Activated T-cell treated with anti-CD3 and anti-CD28 coated beads, Interleukin-2, amount 50 U/mL, for 24 hours (primary cell): ENCODE measurements around the gene HIVEP3.

Source experiments
- DNase-seq: peaks from one replicate; pipeline ENCODE4 v3.0.0-alpha.2; 2020
- H3K27ac Mint-ChIP-seq: 2 replicates; pipeline ENCODE4 v1.8.0; 2020; ENCODE audit warnings: mild to moderate bottlenecking, mixed read lengths
- H3K27me3 Mint-ChIP-seq: 2 replicates; pipeline ENCODE4 v1.8.0; 2020; ENCODE audit warnings: mixed read lengths
- H3K36me3 Mint-ChIP-seq: 2 replicates; pipeline ENCODE4 v1.8.0; 2020; ENCODE audit warnings: low read depth, mixed read lengths
- H3K4me1 Mint-ChIP-seq: 2 replicates; pipeline ENCODE4 v1.8.0; 2020; ENCODE audit warnings: low read depth, mixed read lengths
- H3K4me3 Mint-ChIP-seq: 2 replicates; pipeline ENCODE4 v1.8.0; 2020; ENCODE audit warnings: mild to moderate bottlenecking, moderate library complexity, mixed read lengths
- H3K9me3 Mint-ChIP-seq: 2 replicates; pipeline ENCODE4 v1.8.0; 2020; ENCODE audit warnings: mixed read lengths

HIVEP3 gene

DNA sequence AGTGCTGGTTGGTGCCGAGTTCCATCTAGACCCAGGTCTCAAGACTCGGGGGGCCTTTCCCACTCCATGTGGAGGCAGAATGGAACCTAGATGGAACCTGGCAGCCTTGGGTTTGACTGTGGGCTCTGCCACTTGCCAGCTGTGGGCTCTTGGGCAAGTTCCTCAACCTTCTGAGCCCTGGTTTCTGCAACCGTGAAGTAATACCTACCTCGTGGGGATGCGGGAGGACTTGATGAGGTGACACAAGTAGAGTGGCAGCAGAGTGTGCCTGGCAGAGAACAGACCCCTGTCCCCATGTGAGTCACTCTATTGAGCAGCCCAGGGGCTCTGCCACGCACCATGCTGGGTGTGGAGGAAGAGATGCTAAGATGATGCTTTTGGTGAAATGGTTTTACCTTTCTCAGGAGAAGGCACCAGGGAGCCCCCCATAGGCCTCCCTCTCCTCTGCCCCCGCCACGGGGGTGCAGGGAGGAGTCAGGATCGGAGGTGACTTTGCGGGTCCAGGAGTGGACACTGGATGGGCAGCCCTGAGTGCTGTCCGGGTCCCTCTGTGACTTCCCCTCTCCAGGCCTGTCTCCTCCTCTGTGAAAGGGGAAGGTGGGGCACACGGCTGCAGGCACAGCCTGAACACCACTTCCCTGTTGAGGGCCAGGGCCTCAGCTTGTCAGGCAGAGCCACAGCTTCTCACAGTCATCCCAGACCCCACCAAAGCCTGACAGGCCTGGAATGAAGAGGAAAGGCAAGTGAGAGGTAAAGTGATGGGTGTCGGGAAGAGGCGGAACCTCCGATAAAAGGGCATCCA, 397.6 kb downstream of the HIVEP3 start:
- H3K27me3 Mint-ChIP-seq, result no peaks in the 10 kb centered on the region
- DNase-seq, result no peak
- no peaks in the 10 kb centered on the region for H3K9me3 Mint-ChIP-seq
- H3K36me3 Mint-ChIP-seq, result peaks cover 87% of the 10 kb centered on the region
- H3K4me1 Mint-ChIP-seq, result peaks cover 12% of the 10 kb centered on the region
- H3K27ac Mint-ChIP-seq, result no peak overlapping the region
- H3K4me3 Mint-ChIP-seq, result no peak overlapping the region

- H3K27me3 Mint-ChIP-seq, result no peaks in the 10 kb centered on the region
- H3K36me3 Mint-ChIP-seq, result peaks cover 91% of the 10 kb centered on the region
- no peak overlapping the region for H3K27ac Mint-ChIP-seq
- H3K4me3 Mint-ChIP-seq, result no peak overlapping the region
- DNase-seq, result no peak
- H3K4me1 Mint-ChIP-seq, result peaks cover 13% of the 10 kb centered on the region
- no peaks in the 10 kb centered on the region for H3K9me3 Mint-ChIP-seq
These were observed 399.1 kb downstream of the HIVEP3 start for GRCh38 chr1:41519667-41520066.

GRCh38 chr1:41518471-41518870, 400.3 kb downstream of the HIVEP3 start:
- H3K4me3 Mint-ChIP-seq, result no peak overlapping the region
- no peak overlapping the region for H3K27ac Mint-ChIP-seq
- no peaks in the 10 kb centered on the region for H3K27me3 Mint-ChIP-seq
- no peaks in the 10 kb centered on the region for H3K9me3 Mint-ChIP-seq
- H3K36me3 Mint-ChIP-seq, result peaks cover 92% of the 10 kb centered on the region
- peaks cover 13% of the 10 kb centered on the region for H3K4me1 Mint-ChIP-seq
- no peak for DNase-seq

- H3K27me3 Mint-ChIP-seq, result no peaks in the 10 kb centered on the region
- H3K4me1 Mint-ChIP-seq, result peaks cover 13% of the 10 kb centered on the region
- H3K27ac Mint-ChIP-seq, result no peak overlapping the region
- no peak for DNase-seq
- peaks cover 92% of the 10 kb centered on the region for H3K36me3 Mint-ChIP-seq
- H3K4me3 Mint-ChIP-seq, result no peak overlapping the region
- H3K9me3 Mint-ChIP-seq, result no peaks in the 10 kb centered on the region
These were observed 401.7 kb downstream of the HIVEP3 start for GRCh38 chr1:41517062-41517438.

DNA sequence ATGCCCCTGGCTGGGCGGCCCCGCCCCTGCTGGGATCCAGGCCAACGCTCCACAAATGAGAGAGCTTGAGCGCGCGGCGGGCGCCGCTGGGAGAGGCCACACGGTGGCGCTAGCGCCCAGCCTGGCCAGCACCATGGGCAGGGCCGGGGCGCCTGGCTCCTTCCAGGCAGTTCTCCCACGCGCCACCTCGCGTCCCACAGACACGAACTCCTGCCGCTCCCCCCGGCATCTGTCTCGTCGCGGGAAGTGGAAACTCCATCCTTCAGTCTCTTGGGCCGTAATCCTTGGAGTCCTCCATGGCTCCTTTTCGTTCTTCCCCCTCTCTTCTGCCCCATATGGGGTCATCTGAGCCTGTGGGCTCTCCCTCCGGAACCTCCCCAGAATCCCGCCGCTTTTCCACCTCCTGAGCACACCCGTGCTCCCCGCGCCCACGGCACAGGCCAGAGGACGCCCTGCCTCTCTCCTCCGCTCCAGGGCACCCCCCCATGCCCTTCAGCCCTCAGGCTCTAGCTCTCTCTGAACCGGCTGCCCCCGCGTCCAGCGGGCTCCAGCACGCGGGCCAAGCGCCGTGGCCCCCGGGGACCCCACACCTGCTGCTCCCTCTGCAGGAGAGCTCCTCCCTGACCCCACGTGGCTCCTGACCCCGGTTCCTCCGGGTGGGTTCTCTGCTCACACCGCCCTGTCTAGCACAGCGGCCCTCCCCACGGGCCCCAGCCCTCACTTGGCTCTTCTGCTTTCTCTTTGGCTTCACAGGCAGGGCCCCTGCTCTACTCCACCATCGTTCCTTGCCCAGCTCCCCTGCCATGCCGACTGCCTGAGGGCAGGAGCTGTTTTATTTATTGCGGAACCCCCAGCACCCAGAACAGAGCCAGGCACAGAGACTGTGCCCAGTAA, 402.3 kb downstream of the HIVEP3 start:
- Mint-ChIP-seq H3K27me3 (no peaks in the 10 kb centered on the region), H3K4me3 (no peak overlapping the region), H3K4me1 (peaks cover 13% of the 10 kb centered on the region), H3K9me3 (no peaks in the 10 kb centered on the region), H3K36me3 (peaks cover 92% of the 10 kb centered on the region), H3K27ac (no peak overlapping the region)
- peak; percentile 83 for DNase-seq

DNA sequence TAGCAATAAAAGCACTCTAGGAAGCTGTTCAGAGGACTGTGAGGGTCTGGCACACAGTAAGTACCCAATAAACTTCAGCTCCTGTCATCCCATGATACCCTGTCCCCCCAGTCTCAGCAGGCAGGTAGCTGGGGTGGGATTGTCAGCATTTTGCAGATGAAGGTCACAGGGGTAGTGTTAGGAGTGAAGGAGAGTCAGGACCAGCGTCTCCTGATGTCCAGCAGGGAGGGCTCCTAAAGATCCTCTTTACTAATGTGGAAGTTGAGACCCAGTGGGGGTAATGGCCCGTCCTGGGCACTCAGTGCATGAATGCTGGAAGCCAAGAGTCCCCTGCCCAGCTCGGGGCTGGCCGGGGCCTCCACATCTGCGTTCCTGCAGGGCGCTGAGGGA, 402.9 kb downstream of the HIVEP3 start:
- no peak overlapping the region for H3K27ac Mint-ChIP-seq
- peaks cover 92% of the 10 kb centered on the region for H3K36me3 Mint-ChIP-seq
- peaks cover 13% of the 10 kb centered on the region for H3K4me1 Mint-ChIP-seq
- no peak overlapping the region for H3K4me3 Mint-ChIP-seq
- no peaks in the 10 kb centered on the region for H3K9me3 Mint-ChIP-seq
- no peak for DNase-seq
- H3K27me3 Mint-ChIP-seq, result no peaks in the 10 kb centered on the region

DNA sequence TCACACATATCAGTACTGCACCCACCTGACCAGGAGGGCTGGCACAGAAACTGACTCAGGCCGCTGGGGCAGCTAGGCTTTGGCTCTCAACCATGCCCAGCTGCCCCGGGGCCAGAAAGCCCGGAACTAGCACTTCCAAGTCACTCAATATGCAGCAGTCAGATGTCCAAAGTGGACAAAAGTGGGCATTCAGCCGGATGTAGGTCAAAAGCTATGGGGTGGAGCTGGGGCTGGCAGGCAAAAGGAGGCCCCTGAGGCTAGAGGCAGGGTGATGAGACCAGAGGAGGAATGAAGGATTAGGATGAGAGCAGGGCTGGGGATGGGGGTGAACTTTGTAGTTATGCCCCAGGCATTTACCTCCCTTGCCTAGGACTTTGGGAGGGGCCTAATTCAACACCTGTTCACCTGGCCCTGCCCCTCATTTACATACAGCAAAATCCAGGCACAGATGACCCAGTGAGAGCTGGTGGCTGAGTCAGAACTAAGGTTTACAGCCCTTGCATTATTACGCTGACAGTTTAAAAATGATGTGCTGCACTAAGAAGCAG, 403.5 kb downstream of the HIVEP3 start:
- DNase-seq, result no peak
- H3K4me3 Mint-ChIP-seq, result no peak overlapping the region
- H3K27ac Mint-ChIP-seq, result no peak overlapping the region
- H3K36me3 Mint-ChIP-seq, result peaks cover 88% of the 10 kb centered on the region
- no peaks in the 10 kb centered on the region for H3K9me3 Mint-ChIP-seq
- peaks cover 13% of the 10 kb centered on the region for H3K4me1 Mint-ChIP-seq
- no peaks in the 10 kb centered on the region for H3K27me3 Mint-ChIP-seq

DNA sequence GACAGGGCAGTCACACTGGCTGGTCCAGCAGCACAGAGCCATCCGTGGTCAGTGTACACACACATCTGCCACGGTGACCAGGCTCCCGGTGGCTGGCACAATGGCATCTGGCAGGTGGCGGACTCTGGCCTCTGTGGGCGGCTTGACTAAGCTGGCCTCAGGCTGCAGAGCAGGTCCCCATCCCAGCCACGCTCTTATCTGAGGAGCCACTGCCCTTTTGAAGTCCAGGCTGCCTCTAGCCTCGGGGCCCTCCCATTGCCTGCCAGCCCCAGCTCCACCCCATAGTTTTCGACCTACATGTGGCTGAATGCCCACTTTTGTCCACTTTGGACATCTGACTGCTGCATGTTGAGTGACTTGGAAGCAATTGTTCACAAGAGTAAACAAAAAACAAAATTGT, 404.3 kb downstream of the HIVEP3 start:
- Mint-ChIP-seq H3K9me3 (no peaks in the 10 kb centered on the region), H3K4me1 (peaks cover 13% of the 10 kb centered on the region), H3K27ac (no peak overlapping the region), H3K36me3 (peaks cover 87% of the 10 kb centered on the region), H3K27me3 (no peaks in the 10 kb centered on the region), H3K4me3 (no peak overlapping the region)
- no peak for DNase-seq

DNA sequence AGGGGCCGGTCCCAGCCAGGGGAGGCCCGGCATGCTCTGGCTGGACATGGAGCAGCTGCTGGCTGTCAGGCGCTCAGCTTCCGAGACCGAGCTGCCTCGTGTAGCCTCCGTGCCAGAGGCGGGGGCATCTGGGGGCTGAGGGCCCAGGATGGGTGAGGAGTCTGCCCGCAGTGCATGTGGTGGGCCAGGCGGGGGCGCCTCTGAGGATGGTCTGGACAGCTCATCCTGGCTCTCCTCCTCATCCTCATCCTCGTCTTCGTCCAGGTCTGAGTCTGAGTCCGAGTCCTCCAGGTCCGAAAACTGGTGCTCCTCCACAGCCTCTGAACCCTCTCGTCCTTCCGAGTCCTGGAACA, 405.4 kb downstream of the HIVEP3 start:
- H3K36me3 Mint-ChIP-seq, result peaks cover 85% of the 10 kb centered on the region
- no peak for DNase-seq

GRCh38 chr1:41512701-41513382, 405.9 kb downstream of the HIVEP3 start:
- Mint-ChIP-seq H3K27me3 (no peaks in the 10 kb centered on the region), H3K4me3 (no peak overlapping the region), H3K9me3 (no peaks in the 10 kb centered on the region), H3K27ac (no peak overlapping the region), H3K36me3 (peaks cover 80% of the 10 kb centered on the region), H3K4me1 (peaks cover 11% of the 10 kb centered on the region)
- DNase-seq, result no peak

More for the DNA sequence above, 405.4 kb downstream of the HIVEP3 start:
- H3K27me3 Mint-ChIP-seq, result no peaks in the 10 kb centered on the region
- no peak overlapping the region for H3K27ac Mint-ChIP-seq
- no peaks in the 10 kb centered on the region for H3K9me3 Mint-ChIP-seq
- peaks cover 13% of the 10 kb centered on the region for H3K4me1 Mint-ChIP-seq
- H3K4me3 Mint-ChIP-seq, result no peak overlapping the region

DNA sequence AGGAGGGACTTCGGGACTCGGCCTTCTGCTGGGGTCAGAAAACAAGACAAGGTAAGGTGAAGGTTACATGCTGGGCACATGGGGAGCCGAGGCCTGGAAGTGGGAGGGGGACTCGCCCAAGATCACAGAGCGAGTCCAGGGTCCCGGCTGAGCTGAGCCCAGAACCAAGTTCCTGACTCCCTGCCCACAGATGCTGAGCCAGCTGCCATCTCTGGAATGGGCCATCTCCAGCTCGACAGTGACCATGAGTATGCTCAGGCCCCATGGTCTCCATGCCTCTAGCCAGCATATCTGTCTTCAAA, 407.5 kb downstream of the HIVEP3 start:
- no peaks in the 10 kb centered on the region for H3K9me3 Mint-ChIP-seq
- H3K36me3 Mint-ChIP-seq, result peaks cover 66% of the 10 kb centered on the region
- H3K27me3 Mint-ChIP-seq, result no peaks in the 10 kb centered on the region
- no peak overlapping the region for H3K4me3 Mint-ChIP-seq
- peaks cover under 1% of the 10 kb centered on the region for H3K4me1 Mint-ChIP-seq
- H3K27ac Mint-ChIP-seq, result no peak overlapping the region
- no peak for DNase-seq

DNA sequence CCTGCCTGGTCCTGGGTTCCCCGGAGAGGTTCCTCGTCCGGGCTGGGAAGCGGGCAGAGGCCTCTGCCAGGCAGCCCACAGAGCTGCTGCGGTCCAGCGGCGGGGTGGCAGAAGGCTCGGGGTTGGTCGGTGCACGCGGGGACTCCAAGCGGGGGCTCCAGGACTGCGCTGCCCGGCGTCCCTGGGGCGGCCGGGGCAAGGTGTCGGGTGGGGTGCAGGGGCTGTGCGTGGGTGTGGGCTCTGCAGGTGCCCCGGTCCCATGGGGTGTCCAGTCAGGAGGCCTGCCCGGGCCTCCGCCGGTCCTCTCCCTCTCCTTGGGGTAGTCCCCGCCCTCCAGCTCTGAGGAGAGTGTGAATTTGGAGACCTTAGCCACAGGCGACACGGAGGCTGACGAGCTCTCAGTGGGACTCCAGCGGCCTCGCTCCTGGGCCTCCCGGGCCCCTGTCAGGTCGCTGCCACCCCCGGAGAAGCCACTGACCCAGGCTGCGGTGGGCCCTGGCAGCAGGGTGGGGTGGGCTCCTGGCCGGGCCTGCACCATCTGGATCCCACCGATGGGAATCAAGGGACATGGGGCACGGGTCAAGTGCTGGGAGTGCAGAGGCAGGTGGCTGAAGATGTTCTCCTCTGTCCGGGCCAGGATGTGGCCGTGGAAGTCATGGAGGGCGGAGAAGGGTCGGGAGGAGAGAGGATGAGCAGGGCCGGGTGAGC, 408.0 kb downstream of the HIVEP3 start:
- Mint-ChIP-seq H3K9me3 (no peaks in the 10 kb centered on the region), H3K27me3 (no peaks in the 10 kb centered on the region), H3K27ac (no peak overlapping the region), H3K4me3 (no peak overlapping the region), H3K36me3 (peaks cover 62% of the 10 kb centered on the region), H3K4me1 (no peaks in the 10 kb centered on the region)
- no peak for DNase-seq

DNA sequence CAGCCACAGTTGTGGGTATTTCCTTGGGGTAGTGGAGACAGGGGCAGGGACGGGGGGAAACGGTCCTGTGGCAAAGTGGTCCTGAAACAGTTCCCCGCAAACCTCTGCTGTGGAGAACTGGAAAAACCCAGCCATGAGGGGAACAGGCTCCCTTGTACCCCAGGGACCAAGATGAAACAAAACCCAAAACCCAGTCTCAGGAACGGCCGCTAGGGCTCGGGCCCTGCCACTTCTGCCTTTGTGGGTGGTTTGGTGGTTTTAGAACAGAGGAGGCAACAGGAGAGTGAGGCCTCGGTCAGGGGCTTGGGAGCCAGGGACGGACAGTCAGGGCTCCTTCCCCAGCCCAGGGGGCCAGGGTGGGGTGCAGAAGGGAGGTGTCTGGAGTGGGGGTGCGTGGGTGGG, 409.5 kb downstream of the HIVEP3 start:
- no peak for DNase-seq
- Mint-ChIP-seq H3K9me3 (no peaks in the 10 kb centered on the region), H3K27ac (peak overlapping the region; percentile 32), H3K36me3 (peaks cover 48% of the 10 kb centered on the region), H3K27me3 (no peaks in the 10 kb centered on the region), H3K4me3 (no peak overlapping the region), H3K4me1 (peaks cover 7% of the 10 kb centered on the region)

GRCh38 chr1:41508290-41508689, 410.4 kb downstream of the HIVEP3 start:
- no peak overlapping the region for H3K27ac Mint-ChIP-seq

More at GRCh38 chr1:41508290-41508689, 410.4 kb downstream of the HIVEP3 start:
- H3K4me1 Mint-ChIP-seq, result peaks cover 9% of the 10 kb centered on the region
- no peak overlapping the region for H3K4me3 Mint-ChIP-seq
- no peaks in the 10 kb centered on the region for H3K27me3 Mint-ChIP-seq
- DNase-seq, result no peak
- H3K36me3 Mint-ChIP-seq, result peaks cover 38% of the 10 kb centered on the region
- no peaks in the 10 kb centered on the region for H3K9me3 Mint-ChIP-seq
